ENCODE results near the gene CEP83. TPM values are rescaled to one million over a fixed set of nuclear protein-coding genes. Genes with fewer than 3 reads are reported as not detected.

The CEP83 gene
- total and polyA plus RNA-seq, 9 of the 15 experiments (the other 6 are each of a cell fraction or from before 2014, with no cell fraction given): 5.3 to 40.5 (median 31.3) TPM

- peak; percentile 35 for FAIRE-seq
- CTCF ChIA-PET (ENCODE audit: low intra/inter-chr PET ratio): no interaction called here
- DNase-seq (ENCODE audit: extremely low read depth in 1 of 4, low spot score in 3 of 4): no peak
- TF ChIP-seq CSDE1 (IDR thresholded peaks at IDR 0.05) (no peak), ZNF217 (CRISPR knock-in tag; IDR thresholded peaks at IDR 0.05) (no peak), ETS1 (conservative IDR thresholded peaks at IDR 0.05; ENCODE audit: control insufficient read depth, low read depth, low read length) (no peak), MTF1 (CRISPR knock-in tag; IDR thresholded peaks at IDR 0.05; ENCODE audit: borderline replicate concordance) (no peak), ETV1 (tag; conservative IDR thresholded peaks at IDR 0.05; ENCODE audit: low read depth) (no peak), ZNF445 (CRISPR knock-in tag; IDR thresholded peaks at IDR 0.05; ENCODE audit: low read depth) (no peak), ZFP36 (IDR thresholded peaks at IDR 0.05; ENCODE audit: low read depth, low read length, partially characterized antibody) (no peak)
- TF ChIP-seq, protein P1, sequence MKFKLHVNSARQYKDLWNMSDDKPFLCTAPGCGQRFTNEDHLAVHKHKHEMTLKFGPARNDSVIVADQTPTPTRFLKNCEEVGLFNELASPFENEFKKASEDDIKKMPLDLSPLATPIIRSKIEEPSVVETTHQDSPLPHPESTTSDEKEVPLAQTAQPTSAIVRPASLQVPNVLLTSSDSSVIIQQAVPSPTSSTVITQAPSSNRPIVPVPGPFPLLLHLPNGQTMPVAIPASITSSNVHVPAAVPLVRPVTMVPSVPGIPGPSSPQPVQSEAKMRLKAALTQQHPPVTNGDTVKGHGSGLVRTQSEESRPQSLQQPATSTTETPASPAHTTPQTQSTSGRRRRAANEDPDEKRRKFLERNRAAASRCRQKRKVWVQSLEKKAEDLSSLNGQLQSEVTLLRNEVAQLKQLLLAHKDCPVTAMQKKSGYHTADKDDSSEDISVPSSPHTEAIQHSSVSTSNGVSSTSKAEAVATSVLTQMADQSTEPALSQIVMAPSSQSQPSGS (CRISPR knock-in tag; IDR thresholded peaks at IDR 0.05): no peak
- TF ChIP-seq, protein P2, sequence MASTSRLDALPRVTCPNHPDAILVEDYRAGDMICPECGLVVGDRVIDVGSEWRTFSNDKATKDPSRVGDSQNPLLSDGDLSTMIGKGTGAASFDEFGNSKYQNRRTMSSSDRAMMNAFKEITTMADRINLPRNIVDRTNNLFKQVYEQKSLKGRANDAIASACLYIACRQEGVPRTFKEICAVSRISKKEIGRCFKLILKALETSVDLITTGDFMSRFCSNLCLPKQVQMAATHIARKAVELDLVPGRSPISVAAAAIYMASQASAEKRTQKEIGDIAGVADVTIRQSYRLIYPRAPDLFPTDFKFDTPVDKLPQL (IDR thresholded peaks at IDR 0.05; ENCODE audit: extremely low read depth, insufficient read length): no peak
- ATAC-seq: no peak
- intact Hi-C loops (cut with micrococcal nuclease): no loop called here
- H3K36me3 ChIP-seq (ENCODE audit: control insufficient read depth, insufficient read depth, low read length): peaks cover 8% of the 10 kb centered on the region; the same call in 1 of the 3 replicates
- H3K79me2 ChIP-seq (ENCODE audit: control insufficient read depth, insufficient read depth, low read length): peaks cover 71% of the 10 kb centered on the region
- no peaks in the 10 kb centered on the region; a peak in 1 of 5 replicates for H3K4me1 ChIP-seq (replicated peaks in 1 of 2; ENCODE audit: control insufficient read depth in 2 of 2, insufficient read depth in 2 of 2, low read length in 2 of 2)
- no peak overlapping the region for H2AFZ ChIP-seq (ENCODE audit: low read depth, low read length)
- no peak overlapping the region for H3K27ac ChIP-seq (ENCODE audit: extremely low read depth, low read depth, low read length)
- H4K20me1 ChIP-seq (replicated peaks; ENCODE audit: control insufficient read depth, insufficient read depth, low read length): no peaks in the 10 kb centered on the region
- H3K4me2 ChIP-seq (ENCODE audit: insufficient read depth, low read length): no peak overlapping the region
- H3K4me3 ChIP-seq: no peak overlapping the region
- H3K9me1 ChIP-seq (ENCODE audit: control insufficient read depth, insufficient read depth, low read length): no peaks in the 10 kb centered on the region
- in situ Hi-C loops (cut with MboI): no loop called here
- POLR2A ChIA-PET: no interaction called here
- H3K9me3 ChIP-seq (replicated peaks; ENCODE audit: control insufficient read depth, insufficient read depth, low read depth, low read length): peaks cover 14% of the 10 kb centered on the region
- H3K9ac ChIP-seq (ENCODE audit: insufficient read depth in 1 of 2, low read depth in 2 of 2, low read length in 2 of 2): no peak overlapping the region
- BruUV-seq (replicated peaks): no TSS peak
- no peaks in the 10 kb centered on the region for H3K27me3 ChIP-seq (ENCODE audit: control insufficient read depth in 2 of 2, insufficient read depth in 2 of 2, low read length in 2 of 2)
- 82% methylated on average over 1 of the region's 1 CpG for WGBS (ENCODE audit: insufficient coverage, low coverage, missing lambda C conversion rate)
Observed at GRCh38 chr12:94433744-94434143, 25.9 kb downstream of the CEP83 start.

Measured in K562 (cell line).